ENCODE measurements around the gene SPRR1A.

Gene SPRR1A

GRCh38 chr1:152972196-152972886 is 11.5 kb upstream of the SPRR1A start:
- H3K36me3 ChIP-seq = no peaks in the 10 kb centered on the region
- H3K4me1 ChIP-seq = no peaks in the 10 kb centered on the region
- no peak overlapping the region for H3K4me3 ChIP-seq
- H3K27me3 ChIP-seq = peaks cover 0 to 2% of the 10 kb centered on the region in 2 donors
- no peak for TF ChIP-seq CTCF (IDR thresholded peaks at IDR 0.05)
- H3K9me3 ChIP-seq = no peaks in the 10 kb centered on the region
- H3K27ac ChIP-seq = no peak overlapping the region
- intact Hi-C loops (cut with DNase I; ENCODE audit: low total_unique reads) = no loop called here
- DNase-seq = no peak

DNA sequence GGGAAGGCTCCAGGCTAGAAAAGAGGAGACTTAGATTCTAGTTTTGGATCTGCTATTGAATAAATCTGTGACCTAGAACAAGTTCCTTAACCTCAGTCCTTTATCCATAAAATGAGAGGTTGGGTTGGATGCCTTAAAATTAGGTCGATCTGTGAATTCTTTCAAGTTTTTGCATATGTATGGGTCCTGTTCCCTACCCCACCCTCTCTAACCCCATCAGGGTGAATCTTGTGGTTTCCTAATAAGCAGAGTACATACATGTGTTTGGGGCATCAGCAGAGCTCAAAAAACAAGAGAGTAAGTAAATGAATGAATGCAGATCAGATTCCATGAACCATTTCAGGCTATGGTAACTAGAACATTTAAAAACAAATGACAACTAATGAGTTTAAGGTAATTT is 7.2 kb upstream of the SPRR1A start:
- no peak for TF ChIP-seq CTCF (IDR thresholded peaks at IDR 0.05)
- intact Hi-C loops (cut with DNase I; ENCODE audit: low total_unique reads) = no loop called here
- no peaks in the 10 kb centered on the region for H3K36me3 ChIP-seq
- H3K4me3 ChIP-seq = no peak overlapping the region
- no peaks in the 10 kb centered on the region for H3K9me3 ChIP-seq
- H3K4me1 ChIP-seq = no peaks in the 10 kb centered on the region
- H3K27me3 ChIP-seq = peaks cover 0 to 2% of the 10 kb centered on the region in 2 donors
- no peak for DNase-seq
- no peak overlapping the region for H3K27ac ChIP-seq

GRCh38 chr1:152977614-152978013 is 6.3 kb upstream of the SPRR1A start:
- Histone ChIP-seq H3K27ac (no peak overlapping the region), H3K9me3 (no peaks in the 10 kb centered on the region), H3K27me3 (peaks cover 0 to 2% of the 10 kb centered on the region in 2 donors), H3K4me3 (no peak overlapping the region), H3K4me1 (no peaks in the 10 kb centered on the region), H3K36me3 (no peaks in the 10 kb centered on the region)
- no peak for TF ChIP-seq CTCF (IDR thresholded peaks at IDR 0.05)
- intact Hi-C loops (cut with DNase I; ENCODE audit: low total_unique reads) = no loop called here
- DNase-seq = no peak

DNA sequence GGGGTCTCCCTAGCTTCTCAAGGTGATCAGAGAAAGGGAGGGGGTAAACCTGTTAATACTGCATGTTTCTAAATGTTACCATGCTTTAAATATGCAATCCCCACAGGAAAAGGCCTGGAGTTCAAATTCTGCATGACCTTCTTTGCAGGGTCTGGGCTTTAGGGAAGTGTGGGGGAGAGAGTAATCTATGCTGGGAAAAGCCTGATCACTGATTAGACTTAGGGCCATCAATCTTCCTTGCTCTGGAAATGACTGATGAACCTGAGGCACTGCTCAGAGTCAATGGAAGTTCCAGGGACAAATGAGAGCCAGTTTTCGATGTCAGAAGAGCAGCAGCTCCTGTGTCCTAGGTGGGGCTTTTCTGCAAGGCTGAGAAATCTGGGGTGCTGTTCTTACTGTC is 3.2 kb upstream of the SPRR1A start:
- DNase-seq = no peak
- intact Hi-C loops (cut with DNase I; ENCODE audit: low total_unique reads) = no loop called here
- Histone ChIP-seq H3K27me3 (peaks cover 0 to 2% of the 10 kb centered on the region in 2 donors), H3K27ac (no peak overlapping the region), H3K4me3 (no peak overlapping the region), H3K9me3 (no peaks in the 10 kb centered on the region), H3K4me1 (no peaks in the 10 kb centered on the region), H3K36me3 (no peaks in the 10 kb centered on the region)
- TF ChIP-seq CTCF (IDR thresholded peaks at IDR 0.05) = no peak

GRCh38 chr1:152981146-152981871 is 2.6 kb upstream of the SPRR1A start:
- TF ChIP-seq CTCF (IDR thresholded peaks at IDR 0.05) = no peak
- no peak for DNase-seq
- intact Hi-C loops (cut with DNase I; ENCODE audit: low total_unique reads) = no loop called here
- Histone ChIP-seq H3K36me3 (no peaks in the 10 kb centered on the region), H3K27me3 (peaks cover 0 to 2% of the 10 kb centered on the region in 2 donors), H3K27ac (no peak overlapping the region), H3K4me3 (no peak overlapping the region), H3K9me3 (no peaks in the 10 kb centered on the region), H3K4me1 (no peaks in the 10 kb centered on the region)
